HG03066 (cell line): Measurements from ENCODE around the gene SURF4.
"Not testable (repeated sequence)": the region's sequence is repeated elsewhere in the genome, so short reads cannot be mapped to it uniquely, and the experiment has no call there.

Experiments
- ATAC-seq: cut with Tn5 transposase; IDR thresholded peaks from one replicate; pipeline ENCODE4 v1.9.1; 2021; ENCODE audit warnings: low read depth; ENCODE audit not compliant: unreplicated experiment

SURF4 gene

DNA sequence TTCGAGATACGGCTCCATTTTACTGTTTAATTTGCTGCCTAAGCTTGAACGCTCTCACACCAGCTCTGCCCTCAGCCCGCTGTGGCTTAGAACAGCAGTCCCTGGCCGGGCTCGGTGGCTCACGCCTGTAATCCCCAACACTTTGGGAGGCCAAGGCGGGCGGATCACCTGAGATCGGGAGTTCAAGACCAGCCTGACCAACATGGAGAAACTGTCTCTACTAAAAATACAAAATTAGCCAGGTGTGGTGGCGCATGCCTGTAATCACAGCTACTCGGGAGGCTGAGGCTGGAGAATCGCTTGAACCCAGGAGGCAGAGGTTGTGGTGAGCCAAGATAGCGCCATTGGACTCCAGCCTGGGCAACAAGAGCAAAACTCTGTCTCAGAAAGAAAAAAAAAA lies 1.4 kb upstream of the SURF4 start:
- not testable (repeated sequence) for ATAC-seq

- peak; percentile 22 for ATAC-seq
These were observed 640 bp downstream of the SURF4 start for GRCh38 chr9:133375116-133375723.

- ATAC-seq, result no peak
These were observed 1.2 kb downstream of the SURF4 start for GRCh38 chr9:133374612-133375115.

DNA sequence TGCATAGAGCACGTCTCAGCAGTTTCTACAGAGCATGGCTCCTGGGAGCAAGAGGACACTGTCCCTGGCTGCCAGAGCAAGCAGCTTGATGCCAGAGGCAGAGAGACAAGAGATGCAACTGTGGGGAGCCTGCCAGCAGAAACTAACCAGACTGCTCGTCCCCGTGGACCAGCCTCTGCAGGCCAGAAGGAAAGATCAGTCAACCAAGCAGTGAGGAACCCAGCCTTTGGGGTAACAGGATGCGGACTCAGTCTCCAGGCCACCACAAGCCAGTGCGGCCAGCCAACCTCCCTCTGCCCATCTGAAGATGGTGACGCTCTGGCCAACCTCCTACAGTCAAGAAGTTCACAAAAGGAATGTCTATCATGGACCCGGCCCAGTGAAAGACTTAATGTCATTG lies 3.7 kb downstream of the SURF4 start:
- ATAC-seq, result no peak

DNA sequence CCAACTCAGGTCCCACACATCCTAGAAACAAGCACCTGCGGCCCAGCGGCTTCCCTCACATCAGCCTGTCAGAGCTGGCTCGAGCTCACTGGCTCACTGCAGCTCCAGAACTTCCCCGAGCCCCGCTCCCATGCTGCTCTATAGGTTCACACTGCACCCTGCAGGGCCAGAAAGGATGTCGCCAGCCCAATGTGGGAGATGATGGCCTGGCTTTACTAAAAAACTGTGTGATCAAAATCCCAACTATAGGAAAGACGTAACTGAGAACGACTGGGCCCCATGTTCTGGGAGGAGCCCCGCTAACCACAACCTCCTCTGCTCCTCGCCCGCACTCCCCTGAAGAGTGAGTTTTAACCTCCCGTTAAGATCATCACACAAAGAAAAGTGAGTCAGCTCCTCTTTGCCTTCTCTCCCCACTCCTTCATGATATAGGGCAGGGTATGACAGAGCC lies 4.6 kb downstream of the SURF4 start:
- ATAC-seq, result no peak

- no peak for ATAC-seq
These were observed 5.2 kb downstream of the SURF4 start for GRCh38 chr9:133370685-133371084.

DNA sequence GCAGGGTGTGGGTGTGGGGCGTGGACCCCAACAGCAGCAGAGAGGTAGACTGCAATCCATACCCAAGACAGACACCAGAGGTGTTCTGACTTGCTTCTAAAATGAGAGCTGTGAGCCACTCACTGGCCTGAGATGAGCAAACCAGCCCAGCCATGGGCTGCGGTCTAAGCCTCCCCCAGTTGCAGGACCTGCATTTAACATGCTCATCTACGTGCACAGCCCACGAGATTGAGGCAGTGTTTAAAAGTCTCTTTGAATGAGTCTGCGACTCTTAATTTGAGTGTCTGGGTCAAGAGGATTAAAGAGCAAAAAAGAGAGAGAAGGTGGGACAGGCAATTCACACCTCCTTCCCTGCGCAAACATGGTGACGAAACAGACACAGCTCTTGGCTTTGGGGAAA lies 5.9 kb downstream of the SURF4 start:
- no peak for ATAC-seq

DNA sequence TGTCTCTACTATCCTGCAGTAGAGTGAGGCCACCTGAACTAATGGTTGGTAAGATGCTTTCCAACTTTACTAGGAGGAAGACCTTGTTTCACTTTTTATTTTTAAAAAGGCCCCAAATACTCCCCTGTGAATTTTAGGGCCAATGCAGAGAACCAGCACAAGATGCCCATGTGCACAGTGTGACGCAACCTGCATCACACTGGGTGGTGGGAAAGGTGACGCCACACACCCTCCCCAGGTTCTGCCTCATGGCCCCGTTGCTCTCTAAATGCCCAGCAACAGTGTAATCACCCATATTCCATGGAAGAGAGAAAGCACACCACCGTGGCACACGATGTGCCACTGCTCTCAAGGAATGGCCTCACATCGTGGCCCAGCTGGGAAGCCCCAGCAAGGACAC lies 6.4 kb downstream of the SURF4 start:
- no peak for ATAC-seq

DNA sequence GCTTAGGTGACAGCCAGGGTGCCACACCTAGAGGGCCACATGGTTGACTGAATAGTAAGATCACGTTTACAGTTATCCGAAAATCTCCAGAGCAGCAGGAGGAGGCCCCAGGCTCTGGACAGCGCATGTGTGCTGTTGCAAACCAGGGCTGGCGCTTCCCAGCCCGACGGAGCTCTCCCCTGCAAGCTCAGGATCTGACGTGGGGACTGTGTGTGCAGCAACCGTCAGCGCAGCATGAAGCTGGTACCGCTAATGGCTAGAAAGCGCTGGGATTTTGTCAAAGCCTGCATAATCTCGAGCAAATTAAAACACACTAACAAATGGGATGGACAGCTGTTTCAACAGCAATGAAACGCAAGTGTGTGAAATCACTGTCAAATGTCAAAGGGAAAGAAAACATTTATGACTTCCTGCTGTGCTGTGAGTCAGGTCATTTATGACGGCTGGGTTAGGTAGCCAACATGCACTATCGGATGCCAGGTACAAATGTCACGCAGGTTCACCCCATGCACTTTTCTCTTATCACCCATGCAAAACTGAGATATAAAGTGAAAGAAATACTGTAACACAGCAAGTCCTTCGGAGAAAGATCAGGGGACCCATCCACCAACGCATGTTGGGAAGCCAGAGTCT lies 7.5 kb downstream of the SURF4 start:
- ATAC-seq, result no peak

- no peak for ATAC-seq
These were observed 8.1 kb downstream of the SURF4 start for GRCh38 chr9:133367778-133368177.

- ATAC-seq, result no peak
These were observed 8.6 kb downstream of the SURF4 start for GRCh38 chr9:133367221-133367620.

DNA sequence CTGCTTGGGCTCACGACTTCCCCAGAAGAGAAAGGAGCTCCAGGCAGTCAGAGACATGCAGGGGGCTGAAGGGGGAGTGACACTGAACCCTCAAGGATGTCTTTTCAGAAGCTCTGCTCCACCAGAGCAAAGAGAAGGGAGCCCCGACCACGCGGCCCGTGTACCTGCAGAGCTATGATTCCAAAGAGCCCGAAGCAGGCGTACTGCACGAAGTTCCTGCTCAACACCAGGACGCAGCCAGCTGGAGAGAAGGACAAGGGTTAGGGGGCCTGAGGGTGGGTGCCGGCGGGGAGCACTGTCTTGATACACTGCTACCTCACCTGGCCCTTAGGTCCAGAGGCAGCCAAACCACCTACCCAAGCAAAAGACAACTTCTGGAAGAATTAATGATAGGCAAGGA lies 9.4 kb downstream of the SURF4 start:
- no peak for ATAC-seq

- no peak for ATAC-seq
These were observed 13.4 kb downstream of the SURF4 start for GRCh38 chr9:133362359-133363044.

- no peak for ATAC-seq
These were observed 14.3 kb downstream of the SURF4 start for GRCh38 chr9:133361507-133362092.

DNA sequence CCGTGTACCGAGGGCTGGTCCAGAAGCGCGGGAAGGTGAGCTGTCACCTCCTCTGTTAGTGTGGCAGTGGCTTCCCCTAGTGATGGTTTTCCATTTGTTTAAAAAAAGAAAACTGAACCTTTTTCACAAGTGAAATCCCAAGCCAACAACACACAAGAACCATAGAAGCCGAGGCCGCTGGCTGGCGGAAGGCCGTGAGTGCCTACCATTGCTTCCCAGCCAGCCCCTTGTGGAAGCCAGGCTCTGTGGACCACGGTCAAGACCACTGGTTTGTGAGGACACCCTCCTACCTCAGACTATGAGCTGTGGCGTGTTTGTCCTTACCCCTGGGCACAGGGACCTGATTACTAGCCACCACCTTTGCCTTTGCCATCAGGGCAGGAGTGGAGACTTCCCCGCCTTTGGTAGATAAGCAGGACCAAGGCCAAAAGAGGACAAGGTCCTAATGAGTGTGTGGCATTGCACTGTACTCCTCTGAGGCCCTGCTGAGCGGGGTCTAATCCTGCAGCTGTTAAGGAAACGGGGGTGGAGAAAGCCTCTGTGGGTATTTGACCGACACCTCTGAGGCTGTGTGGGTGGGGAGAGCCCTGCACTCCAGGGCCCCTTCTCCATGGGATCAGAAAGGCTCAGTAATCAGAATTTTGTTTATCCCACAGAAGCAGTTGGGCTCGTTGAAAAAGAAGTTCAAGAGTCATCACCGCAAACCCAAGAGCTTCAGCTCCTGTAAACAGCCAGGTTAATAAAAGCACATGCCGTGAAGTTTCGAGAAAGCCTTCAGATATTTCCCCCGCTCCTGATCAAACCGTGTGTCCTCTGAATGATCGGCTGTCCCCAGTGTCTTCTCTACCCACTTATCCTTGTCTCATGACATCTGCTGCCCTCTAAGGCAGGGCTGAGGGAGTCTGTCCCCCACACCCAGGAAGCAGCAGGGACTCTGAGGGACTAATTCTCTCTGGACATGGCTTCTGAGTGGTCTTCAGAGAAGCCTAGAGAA lies 15.2 kb downstream of the SURF4 start:
- ATAC-seq, result no peak

- no peak for ATAC-seq
These were observed 16.3 kb downstream of the SURF4 start for GRCh38 chr9:133359399-133360175.

GRCh38 chr9:133357656-133358055 lies 18.2 kb downstream of the SURF4 start:
- ATAC-seq, result no peak

DNA sequence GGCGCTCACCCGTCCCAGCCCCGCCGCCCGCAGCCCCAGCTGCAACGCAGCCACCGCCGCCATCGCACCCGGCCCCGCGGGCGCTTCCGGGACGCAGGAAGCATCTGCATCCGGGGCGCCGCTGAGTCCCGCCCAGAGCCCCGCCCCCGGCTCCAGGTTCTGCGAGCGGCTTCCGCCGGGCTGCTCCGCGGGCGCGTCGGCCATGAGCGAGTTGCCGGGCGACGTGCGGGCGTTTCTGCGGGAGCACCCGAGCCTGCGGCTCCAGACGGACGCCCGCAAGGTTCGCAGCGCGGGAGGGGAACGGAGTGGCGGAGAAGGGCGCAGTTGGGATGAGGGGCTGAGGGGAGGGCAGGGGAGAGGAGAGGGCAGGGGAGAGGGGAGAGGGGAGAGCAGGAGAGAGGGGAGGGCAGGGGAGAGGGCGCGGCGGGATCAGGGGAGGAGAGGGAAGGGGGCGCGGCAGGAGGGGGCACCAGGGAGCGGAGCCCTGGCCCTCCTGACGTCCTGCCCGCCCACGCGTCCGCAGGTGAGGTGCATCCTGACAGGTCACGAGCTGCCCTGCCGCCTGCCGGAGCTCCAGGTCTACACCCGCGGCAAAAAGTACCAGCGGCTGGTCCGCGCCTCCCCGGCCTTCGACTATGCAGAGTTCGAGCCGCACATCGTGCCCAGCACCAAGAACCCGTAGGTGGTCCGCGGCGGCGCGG lies 19.3 kb downstream of the SURF4 start, which contains the start of the genes SURF1 and SURF2:
SURF1 (minus strand) TSS at position 97 of the 701 bp plus-strand sequence; CDS start at position 63, 34 bp downstream.
SURF2 (plus strand) TSS at position 160 of the 701 bp plus-strand sequence; CDS start at position 203, 43 bp downstream.
- peak; percentile 68 for ATAC-seq
